K562 (cell line): ENCODE measurements around the gene BMI1. TPM values are rescaled to one million over a fixed set of nuclear protein-coding genes. Genes with fewer than 3 reads are reported as not detected.
A peak's percentile ranks its signal among the peaks of the same experiment; 100 is the strongest.

Experiments used
- BHLHE40 ChIP-seq: IDR thresholded peaks from 2 replicates; pipeline ENCODE4 v1.6.1; 2011; ENCODE audit warnings: low read length, improper control_type of control experiment
- CCNT2 ChIP-seq: IDR thresholded peaks from 2 replicates; pipeline ENCODE4 v1.6.1; 2011; ENCODE audit warnings: borderline replicate concordance, low read depth, mild to moderate bottlenecking, moderate library complexity, mixed read lengths, low read length; ENCODE audit not compliant: insufficient read length; ENCODE audit errors: extremely low read depth
- CREB3 ChIP-seq: fragments of 450-650 bp; conservative IDR thresholded peaks from 2 replicates; pipeline ENCODE4 v1.6.1; 2016; ENCODE audit warnings: missing genetic modification characterization, low read depth, mild to moderate bottlenecking, missing compliant biosample characterization, moderate library complexity
- FIP1L1 ChIP-seq: fragments of 200-400 bp; formaldehyde crosslinking; IDR thresholded peaks from 2 replicates; pipeline ENCODE4 v1.6.1; 2018; ENCODE audit warnings: mild to moderate bottlenecking, low read depth, low read length; ENCODE audit not compliant: poor library complexity, severe bottlenecking
- MTA1 ChIP-seq: fragments of 450-650 bp; IDR thresholded peaks from 2 replicates; pipeline ENCODE4 v1.6.1; 2017; ENCODE audit warnings: borderline replicate concordance
- NFRKB ChIP-seq: fragments of 450-650 bp; IDR thresholded peaks from 2 replicates; pipeline ENCODE4 v1.6.1; 2016; ENCODE audit warnings: low read depth
- NR2C2 ChIP-seq, 2 experiments: fragments of 200-800 bp in 1 of 2; sonication (Bioruptor generic) in 1 of 2; sonication (generic) in 1 of 2; formaldehyde crosslinking in 1 of 2; IDR thresholded peaks; 2 replicates each; pipeline versions ENCODE4 v1.6.1 to v1.8.0; 2016 to 2022; ENCODE audit warnings: mild to moderate bottlenecking in 1 of 2, missing compliant biosample characterization in 1 of 2, missing genetic modification characterization in 1 of 2, missing genetic modification reagents in 1 of 2
- RAD21 ChIP-seq, 2 experiments: fragments of 250-450 bp in 1 of 2; fragments of 450-650 bp in 1 of 2; sonication (Bioruptor Pico) in 1 of 2; formaldehyde crosslinking in 1 of 2; IDR thresholded peaks in 1 of 2; conservative IDR thresholded peaks in 1 of 2; 2 replicates each; pipeline versions ENCODE4 v1.4.0 to v1.8.0; 2020 to 2022; ENCODE audit warnings: mild to moderate bottlenecking in 2 of 2, moderate library complexity in 1 of 2
- SAP30 ChIP-seq: fragments of 200-600 bp; sonication (generic); IDR thresholded peaks from 2 replicates; pipeline ENCODE4 v1.6.1; 2012; ENCODE audit warnings: borderline replicate concordance, low read depth, mild to moderate bottlenecking, moderate library complexity, low read length, control low read depth, inconsistent platforms; ENCODE audit not compliant: insufficient read depth, poor library complexity, severe bottlenecking
- SIN3B ChIP-seq: fragments of 450-650 bp; IDR thresholded peaks from 2 replicates; pipeline ENCODE4 v1.6.1; 2017; ENCODE audit warnings: low read depth, mild to moderate bottlenecking, moderate library complexity
- UBTF ChIP-seq, 2 experiments: IDR thresholded peaks; 2 replicates each; pipeline ENCODE4 v1.6.1; 2012; ENCODE audit warnings: improper control_type of control experiment in 2 of 2, low read depth in 2 of 2, low read length in 2 of 2, borderline replicate concordance in 1 of 2
- ZHX1 ChIP-seq: fragments of 150-350 bp; conservative IDR thresholded peaks from 2 replicates; pipeline ENCODE4 v1.6.1; 2014; ENCODE audit warnings: low read length
- ZNF263 ChIP-seq: sonication (generic); formaldehyde crosslinking; IDR thresholded peaks from 2 replicates; pipeline ENCODE4 v1.8.0; 2022; ENCODE audit warnings: mild to moderate bottlenecking, missing genetic modification reagents, borderline replicate concordance
- polyA plus RNA-seq, 8 experiments: library from polyadenylated mRNA; depleted of rRNA in 4 of 8; stranded (reverse) in 5 of 8; unstranded in 3 of 8; fragments of >200 nt; fragmentation: Nextera tagmentation in 2 of 8; fragmentation: Illumina TruSeq in 1 of 8; extraction: Ambion mirVana in 2 of 8; extraction: Trizol in 1 of 8; gene quantifications; 2 replicates each; pipeline versions ENCODE4 v1.2.1 to v1.2.3, GENCODE V29; 2011 to 2014; ENCODE audit warnings: inconsistent platforms in 1 of 8, missing spikeins in 1 of 8
- total RNA-seq, 7 experiments: library from RNA; depleted of rRNA in 6 of 7; stranded (reverse); fragments of >200 nt in 6 of 7; fragmentation: Illumina TruSeq in 2 of 7; extraction: Trizol in 2 of 7; gene quantifications; 2 replicates each; pipeline versions ENCODE4 v1.2.1 to v1.2.3, GENCODE V29; 2011 to 2021; ENCODE audit warnings: low replicate concordance in 1 of 7
- TF ChIP-seq, protein P1 (sequence below), 2 experiments: fragments of 450-650 bp; conservative IDR thresholded peaks; 2 replicates each; pipeline ENCODE4 v1.6.1; 2017; ENCODE audit warnings: mild to moderate bottlenecking in 2 of 2, moderate library complexity in 2 of 2

BMI1 gene
- total and polyA plus RNA-seq, 9 of the 15 experiments (the other 6 are each of a cell fraction or from before 2014, with no cell fraction given) = 21.4 to 103 (median 70.8) TPM

DNA sequence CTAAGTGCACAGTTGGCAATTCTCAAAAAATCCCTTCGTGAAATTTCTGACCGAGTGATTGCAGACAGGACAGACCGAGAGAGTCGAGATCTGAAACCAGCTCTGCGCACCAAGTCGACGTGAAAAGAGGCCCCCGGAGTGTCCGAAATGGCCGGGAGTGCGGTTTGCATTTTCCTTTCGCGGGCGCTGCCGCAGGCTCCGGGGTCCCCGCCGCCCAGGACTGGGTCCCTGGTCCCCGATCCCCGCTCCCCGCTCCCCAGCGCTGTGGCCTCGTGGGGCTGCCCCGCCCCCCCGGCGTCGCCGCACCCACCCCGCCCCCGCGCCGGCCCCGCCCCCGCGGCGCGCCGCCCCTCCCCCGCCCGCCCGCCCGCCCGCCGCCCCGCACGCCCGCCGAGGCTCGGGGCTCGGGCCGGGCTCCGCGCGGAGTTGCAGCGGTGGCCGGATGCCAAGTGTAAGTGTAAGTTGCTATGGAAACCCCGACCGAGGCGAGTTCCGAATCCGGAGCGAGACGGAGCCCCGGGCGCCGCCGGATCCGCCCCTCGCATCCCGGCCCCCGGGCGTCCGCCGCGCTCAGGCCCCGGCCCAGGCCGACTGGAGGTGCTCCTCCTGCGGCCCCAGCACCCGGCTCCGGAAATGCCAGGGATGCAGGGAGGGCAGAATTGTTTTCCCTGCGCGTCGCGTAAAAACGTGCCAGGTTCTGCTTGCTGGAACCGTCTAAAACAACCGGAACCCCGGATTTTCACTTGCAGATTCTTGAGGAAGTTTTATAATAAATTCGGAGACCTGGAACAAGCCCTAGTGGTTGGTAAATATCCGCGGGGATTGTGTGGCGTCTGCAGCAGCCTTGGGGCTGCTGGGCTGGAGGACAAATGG lies 4.6 kb downstream of the BMI1 start (continued):
- TF ChIP-seq ZHX1 (0 out of 2 replicates have a peak, but pooled peaks have one; percentile 55), ZNF263 (peak; percentile 22; the same call in 1 of the 2 replicates), SAP30 (peak; percentile 43), CCNT2 (peak; percentile 76), MTA1 (no peak), RAD21 (CRISPR knock-in tag; conservative IDR thresholded peaks at IDR 0.05 in 1 of 2, IDR thresholded peaks at IDR 0.05 in 1 of 2) (peak in 1 of 2 experiments; percentile 14; a peak in 1 of 4 replicates), UBTF (IDR thresholded peaks at IDR 0.05; ENCODE audit: borderline replicate concordance in 1 of 2, low read depth in 2 of 2, low read length in 2 of 2) (peak; percentile 99 to 100), FIP1L1 (peak; percentile 25), NR2C2 (CRISPR knock-in tag; IDR thresholded peaks at IDR 0.05) (no peak), NR2C2 (tag; IDR thresholded peaks at IDR 0.05) (0 out of 2 replicates have a peak, but pooled peaks have one; percentile 34), NFRKB (no peak), BHLHE40 (0 out of 2 replicates have a peak, but pooled peaks have one; percentile 31), SIN3B (0 out of 2 replicates have a peak, but pooled peaks have one; percentile 18), CREB3 (tag) (no peak)
- TF ChIP-seq, protein P1, sequence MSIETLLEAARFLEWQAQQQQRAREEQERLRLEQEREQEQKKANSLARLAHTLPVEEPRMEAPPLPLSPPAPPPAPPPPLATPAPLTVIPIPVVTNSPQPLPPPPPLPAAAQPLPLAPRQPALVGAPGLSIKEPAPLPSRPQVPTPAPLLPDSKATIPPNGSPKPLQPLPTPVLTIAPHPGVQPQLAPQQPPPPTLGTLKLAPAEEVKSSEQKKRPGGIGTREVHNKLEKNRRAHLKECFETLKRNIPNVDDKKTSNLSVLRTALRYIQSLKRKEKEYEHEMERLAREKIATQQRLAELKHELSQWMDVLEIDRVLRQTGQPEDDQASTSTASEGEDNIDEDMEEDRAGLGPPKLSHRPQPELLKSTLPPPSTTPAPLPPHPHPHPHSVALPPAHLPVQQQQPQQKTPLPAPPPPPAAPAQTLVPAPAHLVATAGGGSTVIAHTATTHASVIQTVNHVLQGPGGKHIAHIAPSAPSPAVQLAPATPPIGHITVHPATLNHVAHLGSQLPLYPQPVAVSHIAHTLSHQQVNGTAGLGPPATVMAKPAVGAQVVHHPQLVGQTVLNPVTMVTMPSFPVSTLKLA (conservative IDR thresholded peaks at IDR 0.05) = peak in 1 of 2 experiments; percentile 63; a peak in 2 of 4 replicates
